ENCODE measurements around the gene ZNF438. TPM values are rescaled to one million over a fixed set of nuclear protein-coding genes. Genes with fewer than 3 reads are reported as not detected.

ZNF438 gene
- total RNA-seq, 1 donor from 2014 or later, result 1.7 TPM

DNA sequence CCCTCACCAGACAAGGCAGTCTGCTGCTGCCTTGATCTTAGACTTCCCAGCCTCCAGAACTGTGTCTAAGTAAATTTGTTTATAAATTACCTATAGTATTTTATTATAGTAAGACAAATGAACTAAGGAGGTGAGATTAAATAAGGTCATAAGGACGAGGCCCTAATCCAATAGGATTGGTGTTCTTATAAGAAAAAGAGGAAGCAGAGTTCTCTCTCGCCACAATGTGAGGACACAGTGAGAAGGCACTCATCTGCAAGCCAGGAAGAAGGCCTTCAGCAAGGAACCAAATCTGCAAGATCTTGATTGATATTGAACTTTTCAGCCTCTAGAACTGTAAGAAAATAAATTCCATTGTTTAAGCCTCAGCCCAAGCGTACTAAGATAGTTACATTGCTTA is 6.1 kb upstream of the ZNF438 start:
- intact Hi-C loops (cut with DNase I), result no loop called here
- no peaks in the 10 kb centered on the region for H3K36me3 ChIP-seq
- H3K27ac ChIP-seq, result no peak overlapping the region
- TF ChIP-seq, protein P1, sequence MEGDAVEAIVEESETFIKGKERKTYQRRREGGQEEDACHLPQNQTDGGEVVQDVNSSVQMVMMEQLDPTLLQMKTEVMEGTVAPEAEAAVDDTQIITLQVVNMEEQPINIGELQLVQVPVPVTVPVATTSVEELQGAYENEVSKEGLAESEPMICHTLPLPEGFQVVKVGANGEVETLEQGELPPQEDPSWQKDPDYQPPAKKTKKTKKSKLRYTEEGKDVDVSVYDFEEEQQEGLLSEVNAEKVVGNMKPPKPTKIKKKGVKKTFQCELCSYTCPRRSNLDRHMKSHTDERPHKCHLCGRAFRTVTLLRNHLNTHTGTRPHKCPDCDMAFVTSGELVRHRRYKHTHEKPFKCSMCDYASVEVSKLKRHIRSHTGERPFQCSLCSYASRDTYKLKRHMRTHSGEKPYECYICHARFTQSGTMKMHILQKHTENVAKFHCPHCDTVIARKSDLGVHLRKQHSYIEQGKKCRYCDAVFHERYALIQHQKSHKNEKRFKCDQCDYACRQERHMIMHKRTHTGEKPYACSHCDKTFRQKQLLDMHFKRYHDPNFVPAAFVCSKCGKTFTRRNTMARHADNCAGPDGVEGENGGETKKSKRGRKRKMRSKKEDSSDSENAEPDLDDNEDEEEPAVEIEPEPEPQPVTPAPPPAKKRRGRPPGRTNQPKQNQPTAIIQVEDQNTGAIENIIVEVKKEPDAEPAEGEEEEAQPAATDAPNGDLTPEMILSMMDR (IDR thresholded peaks at IDR 0.05), result no peak
- no peak overlapping the region for H3K4me3 ChIP-seq
- H3K4me1 ChIP-seq, result peaks cover 0 to 7% of the 10 kb centered on the region in 2 donors
- DNase-seq (ENCODE audit: low spot score in 2 of 2), result no peak
- H3K27me3 ChIP-seq, result no peaks in the 10 kb centered on the region
- H3K9me3 ChIP-seq, result no peaks in the 10 kb centered on the region

GRCh38 chr10:31036209-31036608 is 4.5 kb upstream of the ZNF438 start:
- intact Hi-C loops (cut with DNase I), result no loop called here
- no peaks in the 10 kb centered on the region for H3K36me3 ChIP-seq
- H3K9me3 ChIP-seq, result no peaks in the 10 kb centered on the region
- H3K4me1 ChIP-seq, result peaks cover 0 to 7% of the 10 kb centered on the region in 2 donors
- no peaks in the 10 kb centered on the region for H3K27me3 ChIP-seq
- DNase-seq (ENCODE audit: low spot score in 2 of 2), result no peak
- TF ChIP-seq, protein P1 (IDR thresholded peaks at IDR 0.05), result no peak
- H3K27ac ChIP-seq, result peak overlapping the region; percentile 98 to 99
- H3K4me3 ChIP-seq, result no peak overlapping the region

DNA sequence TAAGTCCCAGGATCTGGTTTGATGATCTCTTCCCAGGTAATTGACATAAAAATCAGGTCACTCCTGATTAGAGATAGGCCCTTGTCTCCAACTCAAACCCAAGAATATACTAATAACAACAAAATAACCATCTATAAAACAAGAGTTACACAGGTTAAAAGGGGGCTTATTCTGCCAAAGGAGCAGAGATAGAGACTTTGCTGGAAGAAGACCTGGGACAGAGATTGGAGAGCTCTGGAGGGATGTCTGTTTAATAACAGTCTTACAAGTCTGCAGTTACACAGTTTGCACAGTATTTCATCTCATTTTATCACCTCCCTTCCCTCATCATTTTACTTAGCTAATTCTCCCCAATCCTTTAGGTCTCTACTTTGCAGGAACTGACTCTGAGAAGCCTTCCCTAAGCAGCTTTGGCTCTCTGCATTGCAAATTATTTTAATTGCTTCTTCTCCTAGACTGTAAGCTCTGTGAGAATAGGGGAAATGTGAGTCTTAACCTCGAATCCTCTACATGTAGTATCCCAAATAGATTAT is 3.7 kb upstream of the ZNF438 start:
- TF ChIP-seq, protein P1 (IDR thresholded peaks at IDR 0.05), result no peak
- no peaks in the 10 kb centered on the region for H3K36me3 ChIP-seq
- no peaks in the 10 kb centered on the region for H3K27me3 ChIP-seq
- no peaks in the 10 kb centered on the region for H3K9me3 ChIP-seq
- H3K4me1 ChIP-seq, result peaks cover 0 to 9% of the 10 kb centered on the region in 2 donors
- peak overlapping the region; percentile 98 to 99 for H3K27ac ChIP-seq
- intact Hi-C loops (cut with DNase I), result no loop called here
- DNase-seq (ENCODE audit: low spot score in 2 of 2), result no peak
- H3K4me3 ChIP-seq, result no peak overlapping the region

- H3K4me3 ChIP-seq, result peak overlapping the region in 1 of 2 donors; percentile 69
- DNase-seq (ENCODE audit: low spot score in 2 of 2), result no peak
- H3K27me3 ChIP-seq, result no peaks in the 10 kb centered on the region
- no peaks in the 10 kb centered on the region for H3K9me3 ChIP-seq
- H3K4me1 ChIP-seq, result peaks cover 0 to 19% of the 10 kb centered on the region in 2 donors
- TF ChIP-seq, protein P1 (IDR thresholded peaks at IDR 0.05), result no peak
- peak overlapping the region; percentile 98 to 99 for H3K27ac ChIP-seq
- intact Hi-C loops (cut with DNase I), result loop anchor here (5.0 kb wide), 4 partner anchors 52 to 663 kb away; no protein-coding TSS in a partner anchor
- no peaks in the 10 kb centered on the region for H3K36me3 ChIP-seq
Observed at GRCh38 chr10:31034098-31034909, 2.6 kb upstream of the ZNF438 start.

- Histone ChIP-seq H3K27ac (peak overlapping the region; percentile 98 to 99), H3K4me1 (peaks cover 6 to 25% of the 10 kb centered on the region in 2 donors), H3K36me3 (no peaks in the 10 kb centered on the region), H3K9me3 (no peaks in the 10 kb centered on the region), H3K27me3 (no peaks in the 10 kb centered on the region), H3K4me3 (peak overlapping the region; percentile 69 to 71)
- no peak for DNase-seq (ENCODE audit: low spot score in 2 of 2)
- TF ChIP-seq, protein P1 (IDR thresholded peaks at IDR 0.05), result no peak
- intact Hi-C loops (cut with DNase I), result loop anchor here (2.0 to 5.0 kb wide), 7 partner anchors 51 to 728 kb away; no protein-coding TSS in a partner anchor
Observed at GRCh38 chr10:31033147-31033546, 1.5 kb upstream of the ZNF438 start.

All from ascending aorta (tissue), 2 donors.